ENCODE measurements around the gene SPTLC3. TPM values are rescaled to one million over a fixed set of nuclear protein-coding genes. Genes with fewer than 3 reads are reported as not detected.

Gene SPTLC3
- 2.8 and 6.5 TPM in 2 replicates for total RNA-seq

DNA sequence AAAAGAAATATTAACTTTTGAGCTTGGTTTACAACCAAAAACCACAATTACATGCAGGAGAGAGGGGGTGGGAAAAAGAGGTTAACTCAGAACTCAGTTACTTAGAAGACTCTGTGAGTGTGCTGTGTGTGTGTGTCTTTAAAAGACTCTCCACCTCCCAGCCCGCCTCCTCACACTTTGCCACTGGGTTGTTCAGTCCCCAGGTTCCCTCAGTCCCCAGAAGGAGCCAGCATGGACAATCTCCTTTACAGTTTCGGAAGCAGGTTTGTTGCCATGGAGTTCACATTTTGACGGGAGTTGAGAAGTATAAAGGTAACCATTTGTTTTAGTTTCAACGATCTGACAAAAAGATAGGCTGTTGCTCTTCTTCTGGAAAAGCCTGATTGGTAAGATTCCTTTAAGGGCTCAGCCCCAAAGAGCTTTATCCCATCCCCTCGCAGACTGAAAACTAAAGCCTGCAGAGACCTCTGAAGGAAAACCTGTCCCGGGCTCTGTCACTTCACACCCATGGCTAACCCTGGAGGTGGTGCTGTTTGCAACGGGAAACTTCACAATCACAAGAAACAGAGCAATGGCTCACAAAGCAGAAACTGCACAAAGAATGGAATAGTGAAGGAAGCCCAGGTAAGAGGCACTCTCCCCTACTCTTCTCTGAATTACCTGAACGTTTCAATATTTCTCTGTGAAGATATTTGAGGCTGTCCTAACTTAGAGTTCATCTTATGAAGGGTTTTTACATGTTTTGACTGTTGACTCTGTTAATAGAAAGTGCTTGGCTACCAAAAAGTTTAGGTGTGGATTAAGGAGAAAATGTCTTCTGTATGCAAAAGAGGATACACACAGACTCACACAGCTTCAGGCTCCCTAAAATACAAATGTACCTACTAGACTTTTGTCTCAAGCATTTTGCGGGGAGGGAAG, at the start of gene SPTLC3:
SPTLC3 (plus strand) TSS at position 212 of the 921 bp plus-strand sequence; CDS start at position 508, 296 bp downstream.

Other genes starting within 250 kb of the SPTLC3 start
- gene ISM1, start 212.3 kb downstream of the SPTLC3 start, total RNA-seq = under 0.01 and 0.09 TPM in 2 replicates

Measured in smooth muscle cell of bladder (primary cell).